ENCODE measurements around the gene MRM3. TPM values are rescaled to one million over a fixed set of nuclear protein-coding genes. Genes with fewer than 3 reads are reported as not detected.

Gene MRM3
- total RNA-seq, 2 experiments from 2014 or later, result 29.5 to 47.1 TPM

DNA sequence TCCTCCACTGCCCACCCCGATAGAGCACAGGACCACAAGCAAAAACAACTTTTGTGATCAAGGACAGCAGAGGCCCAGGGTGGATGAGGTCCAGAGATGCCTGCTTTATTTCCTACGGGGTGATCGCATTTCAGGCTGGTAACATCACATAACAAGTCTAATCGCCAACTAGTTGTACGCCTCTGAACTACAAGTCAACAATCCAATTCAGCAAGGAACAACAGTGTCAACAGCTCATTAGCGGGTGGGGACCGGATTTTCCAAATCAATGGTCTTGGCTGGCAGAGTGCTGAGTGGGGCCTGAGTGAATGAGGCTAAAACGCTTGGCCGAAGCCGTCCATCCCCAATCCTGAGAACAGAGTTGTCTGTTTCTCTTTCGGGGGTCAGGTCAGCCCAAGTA lies 17.1 kb downstream of the MRM3 start:
- Histone ChIP-seq H3K4me1 (ENCODE audit: insufficient read depth, low read length, poor library complexity, severe bottlenecking) (no peaks in the 10 kb centered on the region), H3K9me2 (ENCODE audit: insufficient read depth, low read length) (no peaks in the 10 kb centered on the region), H3K36me3 (ENCODE audit: insufficient read depth, low read length) (peaks cover 5% of the 10 kb centered on the region; the same call in 1 of the 2 replicates), H3K79me2 (ENCODE audit: insufficient read depth, low read depth, low read length) (no peaks in the 10 kb centered on the region), H2AFZ (ENCODE audit: low read length) (no peak overlapping the region), H3K9me3 (ENCODE audit: low read length) (no peaks in the 10 kb centered on the region), H3K27ac (ENCODE audit: low read depth, low read length, poor library complexity, severe bottlenecking) (no peak overlapping the region), H3K4me2 (ENCODE audit: low read length) (no peak overlapping the region), H4K20me1 (ENCODE audit: insufficient read depth, low read length) (no peaks in the 10 kb centered on the region), H3K4me3 (ENCODE audit: low read depth, low read length, poor library complexity, severe bottlenecking) (no peak overlapping the region)
- ChIA-PET POLR2A (no interaction called here), CTCF (ENCODE audit: unreplicated experiment) (no interaction called here)
- intact Hi-C loops (cut with micrococcal nuclease; ENCODE audit: unreplicated experiment), result no loop called here
- BruUV-seq (replicated peaks), result no TSS peak
- DNase-seq (ENCODE audit: low spot score), result no peak
- TF ChIP-seq EZH2phosphoT487 (IDR thresholded peaks at IDR 0.05; ENCODE audit: borderline replicate concordance, low read depth, low read length), result no peak
- TF ChIP-seq, protein P1, sequence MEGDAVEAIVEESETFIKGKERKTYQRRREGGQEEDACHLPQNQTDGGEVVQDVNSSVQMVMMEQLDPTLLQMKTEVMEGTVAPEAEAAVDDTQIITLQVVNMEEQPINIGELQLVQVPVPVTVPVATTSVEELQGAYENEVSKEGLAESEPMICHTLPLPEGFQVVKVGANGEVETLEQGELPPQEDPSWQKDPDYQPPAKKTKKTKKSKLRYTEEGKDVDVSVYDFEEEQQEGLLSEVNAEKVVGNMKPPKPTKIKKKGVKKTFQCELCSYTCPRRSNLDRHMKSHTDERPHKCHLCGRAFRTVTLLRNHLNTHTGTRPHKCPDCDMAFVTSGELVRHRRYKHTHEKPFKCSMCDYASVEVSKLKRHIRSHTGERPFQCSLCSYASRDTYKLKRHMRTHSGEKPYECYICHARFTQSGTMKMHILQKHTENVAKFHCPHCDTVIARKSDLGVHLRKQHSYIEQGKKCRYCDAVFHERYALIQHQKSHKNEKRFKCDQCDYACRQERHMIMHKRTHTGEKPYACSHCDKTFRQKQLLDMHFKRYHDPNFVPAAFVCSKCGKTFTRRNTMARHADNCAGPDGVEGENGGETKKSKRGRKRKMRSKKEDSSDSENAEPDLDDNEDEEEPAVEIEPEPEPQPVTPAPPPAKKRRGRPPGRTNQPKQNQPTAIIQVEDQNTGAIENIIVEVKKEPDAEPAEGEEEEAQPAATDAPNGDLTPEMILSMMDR (conservative IDR thresholded peaks at IDR 0.05; ENCODE audit: low read length), result no peak

DNA sequence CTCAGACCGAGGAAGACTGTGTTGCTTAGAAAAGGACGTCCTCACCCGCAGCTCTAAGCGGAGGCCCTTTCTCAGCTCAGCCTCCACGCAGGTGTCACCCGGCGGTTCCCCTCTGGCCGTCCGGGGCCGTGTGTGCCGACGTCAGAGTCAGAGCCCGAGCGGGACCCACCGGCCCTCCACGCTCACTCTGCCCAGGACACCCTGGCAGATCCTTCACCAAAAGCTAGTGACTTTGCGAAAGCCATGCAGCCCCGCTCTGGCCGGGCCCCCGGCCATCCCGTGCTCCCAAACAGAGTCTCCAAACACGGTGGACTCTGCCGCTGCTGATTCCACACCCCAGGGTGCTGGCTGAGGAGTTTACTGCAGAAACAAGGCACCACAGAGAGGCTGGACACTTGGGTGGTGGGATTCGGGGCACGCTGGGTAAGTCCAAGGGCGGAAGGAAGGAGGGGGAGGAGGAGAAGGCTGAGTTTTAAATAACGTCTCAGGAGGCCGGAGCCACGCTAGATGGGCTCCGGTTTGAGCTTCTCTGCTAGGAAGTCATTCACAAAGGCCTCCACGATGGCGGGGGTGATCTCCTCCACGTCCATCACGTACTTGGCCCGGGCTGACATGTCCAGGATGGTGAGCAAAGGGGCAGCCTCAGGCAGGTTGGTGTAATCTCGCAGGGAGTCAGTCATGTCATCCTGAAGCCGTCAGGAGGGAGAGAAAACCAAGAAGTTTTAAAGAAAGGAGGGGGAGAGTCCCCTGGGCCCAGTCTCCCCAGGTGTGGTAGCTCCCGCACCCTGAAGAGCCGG lies 18.5 kb downstream of the MRM3 start:
- Histone ChIP-seq H3K79me2 (ENCODE audit: insufficient read depth, low read depth, low read length) (no peaks in the 10 kb centered on the region), H3K9me3 (ENCODE audit: low read length) (no peaks in the 10 kb centered on the region), H3K36me3 (ENCODE audit: insufficient read depth, low read length) (peaks cover 4% of the 10 kb centered on the region; the same call in 1 of the 2 replicates), H3K9me2 (ENCODE audit: insufficient read depth, low read length) (no peaks in the 10 kb centered on the region), H2AFZ (ENCODE audit: low read length) (no peak overlapping the region), H3K4me2 (ENCODE audit: low read length) (no peak overlapping the region), H3K4me1 (ENCODE audit: insufficient read depth, low read length, poor library complexity, severe bottlenecking) (no peaks in the 10 kb centered on the region), H3K4me3 (ENCODE audit: low read depth, low read length, poor library complexity, severe bottlenecking) (no peak overlapping the region), H4K20me1 (ENCODE audit: insufficient read depth, low read length) (no peaks in the 10 kb centered on the region), H3K27ac (ENCODE audit: low read depth, low read length, poor library complexity, severe bottlenecking) (no peak overlapping the region)
- DNase-seq (ENCODE audit: low spot score), result no peak
- ChIA-PET POLR2A (no interaction called here), CTCF (ENCODE audit: unreplicated experiment) (interaction anchor here (0.6 kb wide), 1 partner anchor 947 kb away, joined by 3 read pairs; no protein-coding TSS in a partner anchor)
- BruUV-seq (replicated peaks), result no TSS peak
- intact Hi-C loops (cut with micrococcal nuclease; ENCODE audit: unreplicated experiment), result no loop called here
- TF ChIP-seq EZH2phosphoT487 (IDR thresholded peaks at IDR 0.05; ENCODE audit: borderline replicate concordance, low read depth, low read length), result no peak
- TF ChIP-seq, protein P1 (conservative IDR thresholded peaks at IDR 0.05; ENCODE audit: low read length), result no peak

DNA sequence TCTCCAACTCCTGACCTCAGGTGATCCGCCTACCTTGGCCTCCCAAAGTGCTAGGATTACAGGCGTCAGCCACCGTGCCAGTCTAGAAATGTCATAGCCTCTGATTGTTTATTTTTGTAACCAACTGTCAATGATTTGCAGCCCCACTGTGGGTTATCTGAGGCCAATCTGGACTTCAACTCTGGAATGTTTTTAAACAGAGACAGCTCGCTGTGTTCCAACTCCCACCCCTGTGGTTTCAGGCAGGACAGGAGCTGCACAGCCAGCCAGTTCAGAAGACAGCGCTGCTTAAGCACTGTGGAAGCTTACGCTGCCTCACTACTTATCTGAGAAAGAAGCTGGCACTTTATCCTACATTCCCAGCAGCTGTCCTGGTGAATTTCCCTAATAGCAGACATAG lies 19.5 kb downstream of the MRM3 start:
- ChIA-PET CTCF (ENCODE audit: unreplicated experiment) (no interaction called here), POLR2A (no interaction called here)
- intact Hi-C loops (cut with micrococcal nuclease; ENCODE audit: unreplicated experiment), result no loop called here
- no peaks in the 10 kb centered on the region for H3K36me3 ChIP-seq (ENCODE audit: insufficient read depth, low read length)
- no peak for TF ChIP-seq EZH2phosphoT487 (IDR thresholded peaks at IDR 0.05; ENCODE audit: borderline replicate concordance, low read depth, low read length)
- TF ChIP-seq, protein P1 (conservative IDR thresholded peaks at IDR 0.05; ENCODE audit: low read length), result no peak
- H3K79me2 ChIP-seq (ENCODE audit: insufficient read depth, low read depth, low read length), result no peaks in the 10 kb centered on the region
- H3K4me3 ChIP-seq (ENCODE audit: low read depth, low read length, poor library complexity, severe bottlenecking), result no peak overlapping the region
- H3K9me3 ChIP-seq (ENCODE audit: low read length), result no peaks in the 10 kb centered on the region
- no peak for DNase-seq (ENCODE audit: low spot score)
- H3K9me2 ChIP-seq (ENCODE audit: insufficient read depth, low read length), result no peaks in the 10 kb centered on the region
- no peak overlapping the region for H3K27ac ChIP-seq (ENCODE audit: low read depth, low read length, poor library complexity, severe bottlenecking)
- no peak overlapping the region for H2AFZ ChIP-seq (ENCODE audit: low read length)
- no peaks in the 10 kb centered on the region for H3K4me1 ChIP-seq (ENCODE audit: insufficient read depth, low read length, poor library complexity, severe bottlenecking)
- BruUV-seq (replicated peaks), result no TSS peak
- no peak overlapping the region for H3K4me2 ChIP-seq (ENCODE audit: low read length)
- H4K20me1 ChIP-seq (ENCODE audit: insufficient read depth, low read length), result no peaks in the 10 kb centered on the region
